ENCODE data around the gene TP53INP2.

Gene TP53INP2

DNA sequence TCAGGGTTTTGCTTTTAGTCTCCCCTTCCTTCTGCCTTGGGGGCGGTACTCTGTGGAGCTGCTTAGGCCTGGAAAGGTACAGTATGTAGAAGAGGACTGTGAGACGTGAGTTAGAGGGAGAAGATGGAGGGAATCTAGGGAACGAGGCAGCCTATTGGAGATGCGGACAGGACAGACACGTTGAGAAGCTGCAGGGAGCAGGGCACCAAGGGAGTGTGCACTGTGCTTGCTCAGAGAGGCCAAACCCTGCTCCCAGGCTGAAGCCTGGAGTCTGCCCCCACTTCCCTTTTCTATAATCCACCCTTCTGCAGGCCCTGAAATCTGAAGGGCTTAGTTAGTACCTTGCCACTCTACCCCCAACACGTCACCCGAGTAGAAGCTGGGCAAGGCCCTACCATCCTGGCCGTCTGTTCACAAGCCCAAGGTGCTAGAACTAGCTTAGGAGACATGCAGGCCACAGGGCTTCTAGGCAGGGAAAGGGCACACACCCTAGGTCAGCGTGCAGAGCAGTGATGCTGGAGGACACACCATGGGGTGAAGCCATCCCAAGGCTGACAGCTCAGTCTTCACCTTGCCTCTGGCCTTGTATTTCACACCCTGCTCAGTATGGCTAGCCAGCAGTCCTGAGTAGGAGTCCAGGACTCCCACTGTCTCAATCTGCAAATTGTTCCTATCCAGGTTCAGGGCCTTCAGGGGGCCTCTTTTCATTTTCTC is 6.9 kb downstream of the TP53INP2 start:
- TF ChIP-seq RAD21 (IDR thresholded peaks at IDR 0.05; ENCODE audit: low read depth): no peak
- TF ChIP-seq, protein P1, sequence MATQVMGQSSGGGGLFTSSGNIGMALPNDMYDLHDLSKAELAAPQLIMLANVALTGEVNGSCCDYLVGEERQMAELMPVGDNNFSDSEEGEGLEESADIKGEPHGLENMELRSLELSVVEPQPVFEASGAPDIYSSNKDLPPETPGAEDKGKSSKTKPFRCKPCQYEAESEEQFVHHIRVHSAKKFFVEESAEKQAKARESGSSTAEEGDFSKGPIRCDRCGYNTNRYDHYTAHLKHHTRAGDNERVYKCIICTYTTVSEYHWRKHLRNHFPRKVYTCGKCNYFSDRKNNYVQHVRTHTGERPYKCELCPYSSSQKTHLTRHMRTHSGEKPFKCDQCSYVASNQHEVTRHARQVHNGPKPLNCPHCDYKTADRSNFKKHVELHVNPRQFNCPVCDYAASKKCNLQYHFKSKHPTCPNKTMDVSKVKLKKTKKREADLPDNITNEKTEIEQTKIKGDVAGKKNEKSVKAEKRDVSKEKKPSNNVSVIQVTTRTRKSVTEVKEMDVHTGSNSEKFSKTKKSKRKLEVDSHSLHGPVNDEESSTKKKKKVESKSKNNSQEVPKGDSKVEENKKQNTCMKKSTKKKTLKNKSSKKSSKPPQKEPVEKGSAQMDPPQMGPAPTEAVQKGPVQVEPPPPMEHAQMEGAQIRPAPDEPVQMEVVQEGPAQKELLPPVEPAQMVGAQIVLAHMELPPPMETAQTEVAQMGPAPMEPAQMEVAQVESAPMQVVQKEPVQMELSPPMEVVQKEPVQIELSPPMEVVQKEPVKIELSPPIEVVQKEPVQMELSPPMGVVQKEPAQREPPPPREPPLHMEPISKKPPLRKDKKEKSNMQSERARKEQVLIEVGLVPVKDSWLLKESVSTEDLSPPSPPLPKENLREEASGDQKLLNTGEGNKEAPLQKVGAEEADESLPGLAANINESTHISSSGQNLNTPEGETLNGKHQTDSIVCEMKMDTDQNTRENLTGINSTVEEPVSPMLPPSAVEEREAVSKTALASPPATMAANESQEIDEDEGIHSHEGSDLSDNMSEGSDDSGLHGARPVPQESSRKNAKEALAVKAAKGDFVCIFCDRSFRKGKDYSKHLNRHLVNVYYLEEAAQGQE (IDR thresholded peaks at IDR 0.05; ENCODE audit: low read depth): no peak
- no peak for TF ChIP-seq EGR1 (IDR thresholded peaks at IDR 0.05)
- no peak for TF ChIP-seq YY1 (IDR thresholded peaks at IDR 0.05; ENCODE audit: low read depth)
- TF ChIP-seq FOXM1 (IDR thresholded peaks at IDR 0.05; ENCODE audit: borderline replicate concordance, low read depth): no peak
- TF ChIP-seq ZBTB7A (IDR thresholded peaks at IDR 0.05; ENCODE audit: low read depth): no peak
- no peak for TF ChIP-seq NFIC (IDR thresholded peaks at IDR 0.05)
- no peak for TF ChIP-seq CREB1 (IDR thresholded peaks at IDR 0.05; ENCODE audit: low read depth)

GRCh38 chr20:34711813-34712430 is 7.8 kb downstream of the TP53INP2 start:
- TF ChIP-seq EP300 (IDR thresholded peaks at IDR 0.05; ENCODE audit: borderline replicate concordance) (no peak), YY1 (IDR thresholded peaks at IDR 0.05; ENCODE audit: low read depth) (no peak), USF1 (IDR thresholded peaks at IDR 0.05) (no peak), ZBTB7A (IDR thresholded peaks at IDR 0.05; ENCODE audit: low read depth) (no peak), TEAD4 (IDR thresholded peaks at IDR 0.05) (no peak), RAD21 (IDR thresholded peaks at IDR 0.05; ENCODE audit: low read depth) (no peak)
- TF ChIP-seq, protein P1 (IDR thresholded peaks at IDR 0.05; ENCODE audit: low read depth): no peak

DNA sequence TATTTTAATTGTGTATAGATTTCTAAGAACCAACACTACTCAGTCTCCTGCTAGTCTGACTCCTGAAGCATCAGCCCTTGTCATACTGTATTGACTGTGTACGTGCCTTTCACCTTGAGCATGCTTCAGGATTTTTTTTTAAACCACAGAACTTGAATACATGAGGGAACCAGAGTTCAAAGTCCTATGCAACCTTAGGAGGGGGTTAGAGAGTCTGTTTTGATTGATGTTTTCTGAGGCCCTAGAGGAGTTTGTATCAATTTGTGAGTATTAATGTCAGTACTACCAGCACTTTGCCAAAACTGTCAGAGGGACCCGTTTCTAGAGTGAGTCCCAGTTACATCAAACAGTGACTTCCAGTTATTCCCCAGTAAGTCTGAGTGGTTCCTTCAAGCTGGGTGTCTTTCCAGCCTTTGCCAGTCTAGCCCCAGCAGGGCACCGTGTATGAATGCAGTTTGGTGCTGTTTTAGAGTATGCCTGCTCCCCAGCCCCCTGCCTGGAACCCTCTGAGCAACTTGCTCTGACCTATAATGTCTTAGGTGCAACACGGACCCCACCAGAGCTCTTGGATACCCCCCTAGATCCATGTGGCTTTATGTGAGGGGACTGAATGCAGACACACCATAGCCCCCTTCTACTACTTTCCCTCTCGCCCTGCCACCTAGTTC is 8.5 kb downstream of the TP53INP2 start:
- TF ChIP-seq TCF12 (IDR thresholded peaks at IDR 0.05; ENCODE audit: low read depth): no peak
- no peak for TF ChIP-seq CREB1 (IDR thresholded peaks at IDR 0.05; ENCODE audit: low read depth)
- no peak for TF ChIP-seq USF1 (IDR thresholded peaks at IDR 0.05)
- no peak for TF ChIP-seq YY1 (IDR thresholded peaks at IDR 0.05; ENCODE audit: low read depth)
- TF ChIP-seq ZBTB7A (IDR thresholded peaks at IDR 0.05; ENCODE audit: low read depth): no peak
- TF ChIP-seq, protein P1 (IDR thresholded peaks at IDR 0.05; ENCODE audit: low read depth): no peak
- TF ChIP-seq EGR1 (IDR thresholded peaks at IDR 0.05): no peak

DNA sequence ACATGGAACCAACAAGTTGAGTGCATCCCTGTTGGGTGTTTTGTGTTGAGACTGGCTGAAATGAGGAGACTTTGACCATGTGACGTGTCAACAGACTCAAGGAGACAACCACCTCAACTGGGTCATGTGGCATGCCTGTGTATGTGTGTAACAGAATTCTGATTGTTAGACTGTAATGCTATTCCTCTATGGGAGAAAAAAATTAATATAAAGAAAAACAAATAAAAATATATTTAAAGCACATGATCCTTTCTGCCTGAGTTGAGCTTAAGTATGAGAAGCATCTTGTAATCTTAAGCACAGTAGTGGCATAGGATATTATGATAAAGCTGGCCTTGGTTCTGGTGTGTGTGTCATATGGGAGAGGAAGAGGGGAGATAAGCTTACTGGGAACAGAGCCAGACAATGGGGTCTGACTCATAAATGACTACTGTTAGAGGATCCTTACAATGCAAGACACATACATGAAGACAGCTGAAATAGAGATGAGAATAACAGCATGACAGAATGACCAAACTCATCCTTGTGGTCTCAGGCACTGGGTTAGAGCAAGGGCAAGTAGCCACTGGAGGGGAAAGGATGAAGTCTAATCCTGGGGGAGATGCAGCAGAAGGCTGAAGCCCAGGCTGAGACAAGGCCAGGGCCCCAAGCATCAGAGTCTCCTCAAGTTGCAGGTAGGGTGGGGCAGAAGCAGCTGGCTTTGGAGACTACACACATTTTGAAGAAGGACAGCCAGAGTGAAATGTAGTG is 9.2 kb downstream of the TP53INP2 start:
- TF ChIP-seq, protein P2, sequence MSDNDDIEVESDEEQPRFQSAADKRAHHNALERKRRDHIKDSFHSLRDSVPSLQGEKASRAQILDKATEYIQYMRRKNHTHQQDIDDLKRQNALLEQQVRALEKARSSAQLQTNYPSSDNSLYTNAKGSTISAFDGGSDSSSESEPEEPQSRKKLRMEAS (IDR thresholded peaks at IDR 0.05): no peak
- TF ChIP-seq TCF12 (IDR thresholded peaks at IDR 0.05; ENCODE audit: low read depth) (no peak), EGR1 (IDR thresholded peaks at IDR 0.05) (no peak), EP300 (IDR thresholded peaks at IDR 0.05; ENCODE audit: borderline replicate concordance) (no peak), NFIC (IDR thresholded peaks at IDR 0.05) (no peak), CREB1 (IDR thresholded peaks at IDR 0.05; ENCODE audit: low read depth) (no peak), FOXM1 (IDR thresholded peaks at IDR 0.05; ENCODE audit: borderline replicate concordance, low read depth) (no peak), CEBPB (IDR thresholded peaks at IDR 0.05) (no peak), RAD21 (IDR thresholded peaks at IDR 0.05; ENCODE audit: low read depth) (no peak), ZBTB7A (IDR thresholded peaks at IDR 0.05; ENCODE audit: low read depth) (no peak), YY1 (IDR thresholded peaks at IDR 0.05; ENCODE audit: low read depth) (no peak), USF1 (IDR thresholded peaks at IDR 0.05) (no peak), TEAD4 (IDR thresholded peaks at IDR 0.05) (no peak)
- TF ChIP-seq, protein P1 (IDR thresholded peaks at IDR 0.05; ENCODE audit: low read depth): no peak

Data from Ishikawa (cell line).